GM12878 (cell line): ENCODE data around the gene C1orf35. TPM values are rescaled to one million over a fixed set of nuclear protein-coding genes. Genes with fewer than 3 reads are reported as not detected.

ENCODE experiments used
- ATAC-seq: fragments of 200-7000 bp; cut with Tn5 transposase; 3 replicates; pipeline ENCODE4 v1.9.1; 2020; ENCODE audit warnings: mild to moderate bottlenecking, moderate library complexity
- BruUV-seq: library from RNA; stranded (reverse); fragments of 400-500 nt; replicated peaks from 2 replicates; lab custom pipeline; 2021; lab: Mats Ljungman, UMichigan
- CTCF ChIA-PET: fragments of 300-600 bp; sonication (Branson Sonifier 250); formaldehyde crosslinking; extraction: SDS; loops from one replicate; lab custom pipeline; 2021; ENCODE audit warnings: inconsistent platforms; lab: Yijun Ruan, JAX
- POLR2A ChIA-PET: fragments of 350-600 bp; formaldehyde crosslinking; extraction: SDS; loops from one replicate; lab custom pipeline; 2021; ENCODE audit warnings: inconsistent platforms; lab: Charles Lee
- RAD21 ChIA-PET: fragments of 300-600 bp; sonication (Branson Sonifier 250); formaldehyde crosslinking; loops from one replicate; lab custom pipeline; 2023; ENCODE audit warnings: antibody characterized with exemption; ENCODE audit not compliant: unreplicated experiment; lab: Charles Lee
- SMC1A ChIA-PET: fragments of 300-600 bp; sonication (Branson Sonifier 250); formaldehyde crosslinking; loops from one replicate; lab custom pipeline; 2023; ENCODE audit not compliant: unreplicated experiment, uncharacterized antibody; lab: Charles Lee
- DNase-seq: peaks from one replicate; pipeline ENCODE4 v3.0.0-alpha.2; 2011; ENCODE audit warnings: low read depth, low spot score
- FAIRE-seq: peaks from 3 replicates; lab custom pipeline; 2011; peaks lifted over from hg19 to GRCh38; lab: Jason Lieb, UNC
- H2AFZ ChIP-seq: 2 replicates; pipeline ENCODE4 v1.6.0; 2011; ENCODE audit warnings: low read depth, low read length, control low read depth; ENCODE audit not compliant: control insufficient read depth
- H3K27ac ChIP-seq: 2 replicates; pipeline ENCODE4 v1.5.1; 2011; ENCODE audit warnings: control low read depth; ENCODE audit not compliant: control insufficient read depth, insufficient read depth
- H3K27me3 ChIP-seq, 2 experiments: replicated peaks in 1 of 2; 2 replicates each; pipeline versions ENCODE4 v1.6.0 to v1.6.1; 2011; ENCODE audit warnings: low read length in 1 of 2; ENCODE audit not compliant: control insufficient read depth in 2 of 2, insufficient read depth in 2 of 2
- H3K36me3 ChIP-seq, 2 experiments: 2 replicates each; pipeline ENCODE4 v1.5.1; 2011; ENCODE audit warnings: low read length in 1 of 2; ENCODE audit not compliant: control insufficient read depth in 2 of 2, insufficient read depth in 2 of 2
- H3K4me1 ChIP-seq: 2 replicates; pipeline ENCODE4 v1.6.1; 2011; ENCODE audit warnings: mild to moderate bottlenecking, low read length, moderate library complexity, mixed read lengths; ENCODE audit not compliant: control insufficient read depth, insufficient read depth
- H3K4me2 ChIP-seq: 2 replicates; pipeline ENCODE4 v1.6.0; 2011; ENCODE audit warnings: control low read depth; ENCODE audit not compliant: control insufficient read depth, insufficient read depth
- H3K4me3 ChIP-seq: fragments of 200-600 bp; sonication (generic); 2 replicates; pipeline ENCODE4 v1.5.1; 2016
- H3K79me2 ChIP-seq: 2 replicates; pipeline ENCODE4 v1.6.0; 2011; ENCODE audit warnings: low read length; ENCODE audit not compliant: control insufficient read depth, insufficient read depth
- H3K9ac ChIP-seq: 2 replicates; pipeline ENCODE4 v1.8.0; 2011; ENCODE audit warnings: low read length, control low read depth, mixed read lengths; ENCODE audit not compliant: control insufficient read depth, insufficient read depth
- H3K9me3 ChIP-seq: replicated peaks from 3 replicates; pipeline ENCODE4 v1.5.1; 2011; ENCODE audit warnings: mild to moderate bottlenecking, low read length; ENCODE audit not compliant: control insufficient read depth, insufficient read depth
- H4K20me1 ChIP-seq: 2 replicates; pipeline ENCODE4 v1.6.0; 2011; ENCODE audit not compliant: control insufficient read depth, insufficient read depth
- BACH1 ChIP-seq: fragments of 450-650 bp; IDR thresholded peaks from 2 replicates; pipeline ENCODE4 v1.6.1; 2017; ENCODE audit warnings: mild to moderate bottlenecking, borderline replicate concordance
- CEBPB ChIP-seq, 2 experiments: fragments of 150-350 bp in 1 of 2; IDR thresholded peaks; 2 replicates each; pipeline ENCODE4 v1.6.1; 2012 to 2014; ENCODE audit warnings: low read depth in 2 of 2, low read length in 2 of 2, borderline replicate concordance in 1 of 2, inconsistent platforms in 1 of 2
- FOXM1 ChIP-seq: IDR thresholded peaks from 2 replicates; pipeline ENCODE4 v1.6.1; 2012; ENCODE audit warnings: low read depth, mild to moderate bottlenecking, inconsistent platforms, low read length, moderate library complexity
- IRF4 ChIP-seq: IDR thresholded peaks from 2 replicates; pipeline ENCODE4 v1.6.1; 2011; ENCODE audit warnings: low read depth, low read length
- MEF2A ChIP-seq: IDR thresholded peaks from 2 replicates; pipeline ENCODE4 v1.6.1; 2011; ENCODE audit warnings: low read depth, mild to moderate bottlenecking, low read length, moderate library complexity; ENCODE audit not compliant: insufficient read depth
- MEF2B ChIP-seq: fragments of 450-650 bp; IDR thresholded peaks from 2 replicates; pipeline ENCODE4 v1.6.1; 2018; ENCODE audit warnings: mild to moderate bottlenecking, moderate library complexity; ENCODE audit not compliant: partially characterized antibody, poor library complexity, severe bottlenecking
- POLR2AphosphoS2 ChIP-seq: IDR thresholded peaks from 2 replicates; pipeline ENCODE4 v1.6.1; 2011; ENCODE audit warnings: low read depth, mild to moderate bottlenecking, low read length, improper control_type of control experiment, moderate library complexity
- RAD51 ChIP-seq: fragments of 450-650 bp; IDR thresholded peaks from 2 replicates; pipeline ENCODE4 v1.6.1; 2016; ENCODE audit warnings: moderate library complexity, mild to moderate bottlenecking, inconsistent platforms
- SMARCA5 ChIP-seq: fragments of 450-650 bp; IDR thresholded peaks from 2 replicates; pipeline ENCODE4 v1.6.1; 2017; ENCODE audit warnings: mild to moderate bottlenecking
- TCF7 ChIP-seq: IDR thresholded peaks from 2 replicates; pipeline ENCODE4 v1.6.1; 2014; ENCODE audit warnings: antibody characterized with exemption, borderline replicate concordance
- ZNF217 ChIP-seq: fragments of 450-650 bp; IDR thresholded peaks from 2 replicates; pipeline ENCODE4 v1.6.1; 2017; ENCODE audit warnings: antibody characterized with exemption, mild to moderate bottlenecking
- ZZZ3 ChIP-seq: IDR thresholded peaks from 2 replicates; pipeline ENCODE4 v1.6.1; 2011; ENCODE audit warnings: low read depth; ENCODE audit not compliant: control insufficient read depth, insufficient read length
- WGBS: methylation state at CpG from one replicate; pipeline ENCODE4 v1.1.6; 2016; ENCODE audit warnings: low lambda C conversion rate; ENCODE audit not compliant: insufficient replicate concordance, insufficient coverage; ENCODE audit errors: missing lambda C conversion rate; 5-methylcytosine and 5-hydroxymethylcytosine counted together
- in situ Hi-C: fragments of 300-500 bp; cut with MboI; formaldehyde crosslinking; loops from 9 replicates; pipeline ENCODE4 v1.14.3; 2018; ENCODE audit warnings: mixed read lengths
- intact Hi-C: fragments of 100-400 bp; cut with micrococcal nuclease; formaldehyde crosslinking; loops from one replicate; pipeline ENCODE4 v1.14.2; 2022; ENCODE audit not compliant: unreplicated experiment
- polyA plus RNA-seq, 11 experiments: library from polyadenylated mRNA; depleted of rRNA in 4 of 11; unstranded in 6 of 11; stranded (reverse) in 5 of 11; fragments of >200 nt; fragmentation: Nextera tagmentation in 4 of 11; fragmentation: Illumina TruSeq in 1 of 11; extraction: Ambion mirVana in 4 of 11; extraction: Trizol in 1 of 11; gene quantifications; 1 replicate in 1 of 11; 2 replicates in 10 of 11; pipeline versions ENCODE4 v1.2.1 to v1.2.3, GENCODE V29; 2011 to 2016; ENCODE audit warnings: inconsistent platforms in 2 of 11, missing spikeins in 2 of 11, low read depth in 1 of 11
- total RNA-seq, 4 experiments: library from RNA; depleted of rRNA in 3 of 4; stranded (reverse); fragments of >200 nt in 3 of 4; fragmentation: Illumina TruSeq in 1 of 4; extraction: Trizol in 1 of 4; gene quantifications; 2 replicates each; pipeline versions ENCODE4 v1.2.1 to v1.2.3, GENCODE V29; 2013 to 2021
- TF ChIP-seq, protein P1 (sequence below): IDR thresholded peaks from 2 replicates; pipeline ENCODE4 v1.6.1; 2011; ENCODE audit warnings: borderline replicate concordance, low read depth, mild to moderate bottlenecking, moderate library complexity, mixed read lengths, low read length; ENCODE audit not compliant: insufficient read depth; ENCODE audit errors: extremely low read length
- TF ChIP-seq, protein P2 (sequence below): fragments of 450-650 bp; IDR thresholded peaks from 2 replicates; pipeline ENCODE4 v1.6.1; 2017; ENCODE audit warnings: low read depth, mild to moderate bottlenecking, moderate library complexity
- TF ChIP-seq, protein P3 (sequence below): fragments of 450-650 bp; IDR thresholded peaks from 2 replicates; pipeline ENCODE4 v1.6.1; 2018; ENCODE audit warnings: borderline replicate concordance, mild to moderate bottlenecking; ENCODE audit not compliant: partially characterized antibody

Gene C1orf35
- total and polyA plus RNA-seq, 10 of the 15 experiments (the other 5 are each of a cell fraction or from before 2014, with no cell fraction given), result 2.5 to 27.0 (median 10.6) TPM

DNA sequence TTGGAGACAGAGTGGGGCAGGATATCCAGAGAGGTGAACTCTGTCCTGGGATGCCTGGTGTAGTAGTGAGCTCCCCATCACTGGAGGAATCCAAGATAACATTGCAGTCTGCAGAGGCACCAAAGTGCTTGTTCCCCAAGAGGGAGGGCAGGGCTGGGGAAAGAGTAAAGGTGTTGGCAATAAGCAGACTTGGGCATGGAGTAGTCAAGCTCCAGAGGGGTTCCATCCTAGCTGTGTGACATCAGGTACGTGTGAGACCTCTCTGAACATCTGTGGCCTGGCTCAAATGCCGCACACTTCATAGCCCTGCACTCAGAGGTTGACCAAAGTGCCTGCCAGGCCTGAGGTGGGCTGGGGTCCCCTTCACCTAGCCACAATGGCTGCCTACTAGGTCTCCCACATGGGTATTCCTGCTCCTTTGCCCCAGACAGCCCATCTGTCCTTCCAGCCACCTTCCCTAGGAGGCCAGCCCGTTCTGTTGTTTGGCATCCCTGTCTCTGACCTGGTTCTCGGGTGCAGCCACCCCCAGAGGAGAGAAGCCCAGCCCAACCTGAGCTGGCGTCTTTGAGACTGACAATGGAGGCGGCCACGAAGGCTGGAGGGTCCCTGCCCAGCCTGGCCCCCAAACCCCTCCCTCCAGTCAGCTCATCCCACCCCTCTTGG is 23.4 kb downstream of the C1orf35 start:
- no peak for ATAC-seq
- peaks cover 12% of the 10 kb centered on the region for H4K20me1 ChIP-seq
- intact Hi-C loops (loop anchor here (10.0 kb wide), 1 partner anchor 315 kb away; no protein-coding TSS in a partner anchor), in situ Hi-C loops (no loop called here)
- H3K27me3 ChIP-seq, result no peaks in the 10 kb centered on the region
- ChIA-PET CTCF (no interaction called here), RAD21 (no interaction called here), POLR2A (no interaction called here), SMC1A (no interaction called here)
- DNase-seq, result no peak
- H3K4me3 ChIP-seq, result no peak overlapping the region
- peaks cover 11% of the 10 kb centered on the region for H3K4me1 ChIP-seq
- H3K4me2 ChIP-seq, result no peak overlapping the region
- H3K79me2 ChIP-seq, result peaks cover 53% of the 10 kb centered on the region
- no peak for FAIRE-seq
- no TSS peak for BruUV-seq
- H3K27ac ChIP-seq, result no peak overlapping the region
- 88% methylated on average over 7 of the region's 7 CpGs for WGBS
- H3K9ac ChIP-seq, result no peak overlapping the region
- no peaks in the 10 kb centered on the region for H3K36me3 ChIP-seq
- H2AFZ ChIP-seq, result no peak overlapping the region
- no peaks in the 10 kb centered on the region for H3K9me3 ChIP-seq
- TF ChIP-seq, protein P1, sequence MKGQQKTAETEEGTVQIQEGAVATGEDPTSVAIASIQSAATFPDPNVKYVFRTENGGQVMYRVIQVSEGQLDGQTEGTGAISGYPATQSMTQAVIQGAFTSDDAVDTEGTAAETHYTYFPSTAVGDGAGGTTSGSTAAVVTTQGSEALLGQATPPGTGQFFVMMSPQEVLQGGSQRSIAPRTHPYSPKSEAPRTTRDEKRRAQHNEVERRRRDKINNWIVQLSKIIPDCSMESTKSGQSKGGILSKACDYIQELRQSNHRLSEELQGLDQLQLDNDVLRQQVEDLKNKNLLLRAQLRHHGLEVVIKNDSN, result no peak
- TF ChIP-seq MEF2A (no peak), CEBPB (IDR thresholded peaks at IDR 0.05; ENCODE audit: borderline replicate concordance in 1 of 2, low read depth in 2 of 2, low read length in 2 of 2) (no peak), POLR2AphosphoS2 (no peak), IRF4 (no peak), MEF2B (no peak), SMARCA5 (peak; percentile 72), BACH1 (no peak), ZNF217 (0 out of 2 replicates have a peak, but pooled peaks have one; percentile 38), FOXM1 (no peak), RAD51 (no peak), TCF7 (no peak), ZZZ3 (no peak)
- TF ChIP-seq, protein P2, sequence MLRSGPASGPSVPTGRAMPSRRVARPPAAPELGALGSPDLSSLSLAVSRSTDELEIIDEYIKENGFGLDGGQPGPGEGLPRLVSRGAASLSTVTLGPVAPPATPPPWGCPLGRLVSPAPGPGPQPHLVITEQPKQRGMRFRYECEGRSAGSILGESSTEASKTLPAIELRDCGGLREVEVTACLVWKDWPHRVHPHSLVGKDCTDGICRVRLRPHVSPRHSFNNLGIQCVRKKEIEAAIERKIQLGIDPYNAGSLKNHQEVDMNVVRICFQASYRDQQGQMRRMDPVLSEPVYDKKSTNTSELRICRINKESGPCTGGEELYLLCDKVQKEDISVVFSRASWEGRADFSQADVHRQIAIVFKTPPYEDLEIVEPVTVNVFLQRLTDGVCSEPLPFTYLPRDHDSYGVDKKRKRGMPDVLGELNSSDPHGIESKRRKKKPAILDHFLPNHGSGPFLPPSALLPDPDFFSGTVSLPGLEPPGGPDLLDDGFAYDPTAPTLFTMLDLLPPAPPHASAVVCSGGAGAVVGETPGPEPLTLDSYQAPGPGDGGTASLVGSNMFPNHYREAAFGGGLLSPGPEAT, result no peak
- TF ChIP-seq, protein P3, sequence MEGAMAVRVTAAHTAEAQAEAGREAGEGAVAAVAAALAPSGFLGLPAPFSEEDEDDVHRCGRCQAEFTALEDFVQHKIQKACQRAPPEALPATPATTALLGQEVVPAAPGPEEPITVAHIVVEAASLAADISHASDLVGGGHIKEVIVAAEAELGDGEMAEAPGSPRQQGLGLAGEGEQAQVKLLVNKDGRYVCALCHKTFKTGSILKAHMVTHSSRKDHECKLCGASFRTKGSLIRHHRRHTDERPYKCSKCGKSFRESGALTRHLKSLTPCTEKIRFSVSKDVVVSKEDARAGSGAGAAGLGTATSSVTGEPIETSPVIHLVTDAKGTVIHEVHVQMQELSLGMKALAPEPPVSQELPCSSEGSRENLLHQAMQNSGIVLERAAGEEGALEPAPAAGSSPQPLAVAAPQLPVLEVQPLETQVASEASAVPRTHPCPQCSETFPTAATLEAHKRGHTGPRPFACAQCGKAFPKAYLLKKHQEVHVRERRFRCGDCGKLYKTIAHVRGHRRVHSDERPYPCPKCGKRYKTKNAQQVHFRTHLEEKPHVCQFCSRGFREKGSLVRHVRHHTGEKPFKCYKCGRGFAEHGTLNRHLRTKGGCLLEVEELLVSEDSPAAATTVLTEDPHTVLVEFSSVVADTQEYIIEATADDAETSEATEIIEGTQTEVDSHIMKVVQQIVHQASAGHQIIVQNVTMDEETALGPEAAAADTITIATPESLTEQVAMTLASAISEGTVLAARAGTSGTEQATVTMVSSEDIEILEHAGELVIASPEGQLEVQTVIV, result no peak
